ENCODE measurements around the gene NFIA.

DNA sequence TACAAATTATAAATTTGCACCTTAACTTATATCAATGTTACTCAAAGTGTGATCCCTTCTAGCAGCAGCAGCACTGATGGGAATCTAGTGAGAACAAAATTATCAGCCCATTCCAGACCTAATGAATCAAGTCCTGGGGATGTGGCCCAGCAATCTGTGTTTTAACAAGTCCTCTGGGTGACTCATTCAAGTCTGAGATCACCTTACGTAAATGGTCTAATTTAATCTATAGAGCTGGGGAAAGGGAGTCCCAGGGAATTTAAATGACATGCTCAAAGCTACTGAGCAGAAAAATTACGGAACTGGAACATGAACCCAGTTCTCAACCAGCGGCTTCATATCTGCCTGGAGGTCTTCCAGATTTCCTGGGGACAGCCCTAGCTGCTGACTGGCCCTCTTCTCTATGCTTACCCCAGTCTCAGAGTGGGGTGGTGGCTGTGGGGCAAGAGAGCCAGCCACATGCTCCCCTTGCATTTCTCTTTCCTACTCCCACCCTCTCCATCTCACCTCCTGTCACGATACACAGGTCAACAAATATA, 422.6 kb downstream of the NFIA start:
- no peak for TF ChIP-seq EZH2 (IDR thresholded peaks at IDR 0.05; ENCODE audit: borderline replicate concordance, low read length)
- TF ChIP-seq, protein P1, sequence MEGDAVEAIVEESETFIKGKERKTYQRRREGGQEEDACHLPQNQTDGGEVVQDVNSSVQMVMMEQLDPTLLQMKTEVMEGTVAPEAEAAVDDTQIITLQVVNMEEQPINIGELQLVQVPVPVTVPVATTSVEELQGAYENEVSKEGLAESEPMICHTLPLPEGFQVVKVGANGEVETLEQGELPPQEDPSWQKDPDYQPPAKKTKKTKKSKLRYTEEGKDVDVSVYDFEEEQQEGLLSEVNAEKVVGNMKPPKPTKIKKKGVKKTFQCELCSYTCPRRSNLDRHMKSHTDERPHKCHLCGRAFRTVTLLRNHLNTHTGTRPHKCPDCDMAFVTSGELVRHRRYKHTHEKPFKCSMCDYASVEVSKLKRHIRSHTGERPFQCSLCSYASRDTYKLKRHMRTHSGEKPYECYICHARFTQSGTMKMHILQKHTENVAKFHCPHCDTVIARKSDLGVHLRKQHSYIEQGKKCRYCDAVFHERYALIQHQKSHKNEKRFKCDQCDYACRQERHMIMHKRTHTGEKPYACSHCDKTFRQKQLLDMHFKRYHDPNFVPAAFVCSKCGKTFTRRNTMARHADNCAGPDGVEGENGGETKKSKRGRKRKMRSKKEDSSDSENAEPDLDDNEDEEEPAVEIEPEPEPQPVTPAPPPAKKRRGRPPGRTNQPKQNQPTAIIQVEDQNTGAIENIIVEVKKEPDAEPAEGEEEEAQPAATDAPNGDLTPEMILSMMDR (conservative IDR thresholded peaks at IDR 0.05 in 1 of 2, IDR thresholded peaks at IDR 0.05 in 1 of 2; ENCODE audit: extremely low read depth in 1 of 2, insufficient read depth in 1 of 2, low read depth in 1 of 2, low read length in 2 of 2): no peak
